Measurements from ENCODE around the gene SWI5.

SWI5 gene

GRCh38 chr9:128251732-128252100 is 24.4 kb upstream of the SWI5 start:
- DNase-seq (ENCODE audit: low read depth in 2 of 2), result no peak

- no peak for DNase-seq (ENCODE audit: low read depth in 2 of 2)
Observed at GRCh38 chr9:128252317-128253139, 23.5 kb upstream of the SWI5 start.

- no peak for DNase-seq (ENCODE audit: low read depth in 2 of 2)
Observed at GRCh38 chr9:128253140-128253990, 22.7 kb upstream of the SWI5 start.

- DNase-seq (ENCODE audit: low read depth in 2 of 2), result no peak
Observed at GRCh38 chr9:128253991-128254346, 22.1 kb upstream of the SWI5 start.

GRCh38 chr9:128254362-128254761 is 21.7 kb upstream of the SWI5 start:
- DNase-seq (ENCODE audit: low read depth in 2 of 2), result no peak

GRCh38 chr9:128254855-128255759 is 21.0 kb upstream of the SWI5 start:
- DNase-seq (ENCODE audit: low read depth in 2 of 2), result peak; percentile 30 to 36

GRCh38 chr9:128257086-128257825 is 18.8 kb upstream of the SWI5 start:
- no peak for DNase-seq (ENCODE audit: low read depth in 2 of 2)

- no peak for DNase-seq (ENCODE audit: low read depth in 2 of 2)
Observed at GRCh38 chr9:128257907-128258306, 18.2 kb upstream of the SWI5 start.

- no peak for DNase-seq (ENCODE audit: low read depth in 2 of 2)
Observed at GRCh38 chr9:128258326-128258725, 17.8 kb upstream of the SWI5 start.

GRCh38 chr9:128259156-128259555 is 16.9 kb upstream of the SWI5 start:
- no peak for DNase-seq (ENCODE audit: low read depth in 2 of 2)

GRCh38 chr9:128260340-128260739 is 15.7 kb upstream of the SWI5 start:
- no peak for DNase-seq (ENCODE audit: low read depth in 2 of 2)

GRCh38 chr9:128262687-128263086 is 13.4 kb upstream of the SWI5 start:
- no peak for DNase-seq (ENCODE audit: low read depth in 2 of 2)

GRCh38 chr9:128265348-128265847 is 10.7 kb upstream of the SWI5 start:
- no peak for DNase-seq (ENCODE audit: low read depth in 2 of 2)

- DNase-seq (ENCODE audit: low read depth in 2 of 2), result no peak
Observed at GRCh38 chr9:128266868-128267590, 9.0 kb upstream of the SWI5 start.

- no peak for DNase-seq (ENCODE audit: low read depth in 2 of 2)
Observed at GRCh38 chr9:128271112-128271511, 5.0 kb upstream of the SWI5 start.

GRCh38 chr9:128271512-128271911 is 4.6 kb upstream of the SWI5 start:
- DNase-seq (ENCODE audit: low read depth in 2 of 2), result no peak

- no peak for DNase-seq (ENCODE audit: low read depth in 2 of 2)
Observed at GRCh38 chr9:128274245-128274644, 1.8 kb upstream of the SWI5 start.

- DNase-seq (ENCODE audit: low read depth in 2 of 2), result no peak
Observed at GRCh38 chr9:128275198-128276007, 673 bp upstream of the SWI5 start, which contains the start of gene GOLGA2. Gene GOLGA2 (minus strand): TSS chr9:128276007. CDS start chr9:128275976, 31 bp downstream.

GRCh38 chr9:128276574-128277270 is 646 bp downstream of the SWI5 start:
- no peak for DNase-seq (ENCODE audit: low read depth in 2 of 2)

All from stimulated activated CD4-positive, alpha-beta T cell treated with anti-CD3 and anti-CD28 coated beads, Interleukin-15, amount 100 ng/mL, for 48 hours (primary cell).